Epithelial cell of esophagus (primary cell): ENCODE measurements around the gene MBNL1.

ENCODE experiments used
- DNase-seq: peaks from one replicate; pipeline ENCODE4 v3.0.0; 2010; ENCODE audit warnings: low read depth
- H3K4me3 ChIP-seq: 2 replicates; pipeline ENCODE4 v1.5.1; 2011; ENCODE audit warnings: mild to moderate bottlenecking, low read length, control low read depth
- CTCF ChIP-seq: IDR thresholded peaks from 2 replicates; pipeline ENCODE4 v1.5.1; 2011; ENCODE audit warnings: low read depth, mild to moderate bottlenecking, low read length, control low read depth, inconsistent platforms; ENCODE audit not compliant: insufficient read depth; ENCODE audit errors: missing control alignments

Gene MBNL1

GRCh38 chr3:152309535-152310307 lies 41.0 kb downstream of the MBNL1 start:
- H3K4me3 ChIP-seq, result no peak overlapping the region
- peak; percentile 55 for DNase-seq
- TF ChIP-seq CTCF, result no peak

GRCh38 chr3:152313430-152313829 lies 44.7 kb downstream of the MBNL1 start:
- no peak overlapping the region for H3K4me3 ChIP-seq
- no peak for TF ChIP-seq CTCF
- no peak for DNase-seq

GRCh38 chr3:152313914-152314313 lies 45.2 kb downstream of the MBNL1 start:
- no peak for TF ChIP-seq CTCF
- no peak for DNase-seq
- H3K4me3 ChIP-seq, result no peak overlapping the region

- H3K4me3 ChIP-seq, result no peak overlapping the region
- no peak for DNase-seq
- TF ChIP-seq CTCF, result no peak
These were observed 46.1 kb downstream of the MBNL1 start for GRCh38 chr3:152314677-152315353.

GRCh38 chr3:152315623-152316022 lies 46.9 kb downstream of the MBNL1 start:
- no peak for DNase-seq
- TF ChIP-seq CTCF, result no peak
- H3K4me3 ChIP-seq, result no peak overlapping the region

GRCh38 chr3:152316318-152316717 lies 47.6 kb downstream of the MBNL1 start:
- no peak overlapping the region for H3K4me3 ChIP-seq
- peak; percentile 16 for DNase-seq
- no peak for TF ChIP-seq CTCF

GRCh38 chr3:152317184-152317583 lies 48.5 kb downstream of the MBNL1 start:
- TF ChIP-seq CTCF, result no peak
- H3K4me3 ChIP-seq, result no peak overlapping the region
- DNase-seq, result no peak
